HuH-7.5 (cell line): ENCODE results near the gene PCDH1.
"Not testable (repeated sequence)": the region's sequence is repeated elsewhere in the genome, so short reads cannot be mapped to it uniquely, and the experiment has no call there.

ENCODE experiments used
- DNase-seq: peaks from one replicate; pipeline ENCODE4 v3.0.0; 2011; ENCODE audit warnings: low spot score

The PCDH1 gene

DNA sequence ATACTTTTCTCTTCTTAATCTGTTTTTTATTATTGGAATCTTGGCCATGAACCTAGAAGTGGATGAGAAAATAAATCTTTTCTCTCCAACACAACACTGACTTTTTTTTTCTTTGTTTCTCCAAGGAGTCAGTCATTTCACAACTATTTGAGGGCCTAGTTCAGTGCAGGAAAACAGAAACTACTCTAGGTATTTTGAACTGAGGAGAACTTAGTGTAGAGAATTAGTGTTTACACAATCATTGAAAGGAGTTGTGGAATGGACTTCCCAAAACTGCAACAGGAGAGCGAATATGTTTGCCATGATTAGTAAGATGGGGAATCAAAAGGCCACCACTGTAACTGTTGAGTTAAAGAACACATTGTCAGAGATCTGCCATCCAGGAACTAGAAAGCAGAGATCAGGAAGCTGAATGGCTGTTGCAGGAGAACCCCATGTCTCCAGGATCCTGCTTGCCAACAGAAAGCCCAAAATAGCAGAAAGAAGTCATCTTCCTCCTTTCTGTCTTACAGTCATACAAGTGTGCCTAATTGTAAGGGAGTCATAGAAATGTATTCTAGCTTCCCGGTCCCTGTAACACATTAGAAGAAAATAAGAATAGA lies 20.3 kb upstream of the PCDH1 start:
- DNase-seq, result no peak

DNA sequence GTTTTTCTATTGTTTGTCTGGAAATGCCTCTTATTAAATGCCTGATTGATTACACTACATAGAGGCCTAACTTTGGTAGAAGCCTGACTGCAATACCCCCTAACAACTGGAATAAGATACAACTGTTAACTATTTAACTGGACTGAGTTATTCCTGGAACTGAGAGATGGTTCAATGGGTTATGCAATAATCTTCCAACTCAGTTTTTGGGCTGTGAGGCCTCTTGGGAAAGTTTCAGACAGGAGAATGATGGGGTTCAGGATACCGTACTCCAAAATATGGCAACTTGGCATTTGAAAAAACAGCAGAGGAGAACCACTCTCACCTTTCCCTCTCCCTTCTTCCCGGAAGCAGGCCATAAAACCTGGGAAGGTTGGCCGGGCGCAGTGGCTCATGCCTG lies 19.2 kb upstream of the PCDH1 start:
- no peak for DNase-seq

- not testable (repeated sequence) for DNase-seq
These were observed 12.2 kb upstream of the PCDH1 start for GRCh38 chr5:141890429-141890828.

DNA sequence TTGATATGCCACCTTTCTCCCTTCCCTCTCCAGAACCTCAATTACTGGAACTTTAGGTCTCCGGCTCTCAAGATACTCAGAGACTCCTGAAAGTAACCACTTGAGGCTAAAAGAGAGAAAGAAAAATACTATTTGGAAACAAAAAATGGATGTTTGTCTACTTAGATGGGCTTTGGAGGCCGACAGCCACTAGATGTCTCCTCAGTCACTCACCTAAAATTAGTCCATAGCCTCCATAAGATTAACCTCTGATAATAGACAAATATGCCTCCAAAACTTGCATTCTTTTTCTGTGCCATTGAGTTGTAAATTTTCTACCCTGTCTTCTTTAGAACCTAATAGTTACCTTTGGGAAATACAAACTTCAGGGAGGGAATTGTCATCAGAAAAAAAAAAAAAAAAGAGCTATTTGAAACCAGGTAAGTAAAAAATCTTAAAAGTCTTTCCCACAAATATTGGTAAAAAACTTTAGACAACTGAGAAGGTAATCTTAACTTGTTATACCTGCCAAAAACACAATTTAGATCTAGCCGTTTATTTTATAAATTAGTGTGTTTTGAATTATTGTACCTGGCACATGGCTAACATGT lies 11.2 kb upstream of the PCDH1 start:
- no peak for DNase-seq

GRCh38 chr5:141883892-141884318 lies 5.7 kb upstream of the PCDH1 start:
- no peak for DNase-seq

DNA sequence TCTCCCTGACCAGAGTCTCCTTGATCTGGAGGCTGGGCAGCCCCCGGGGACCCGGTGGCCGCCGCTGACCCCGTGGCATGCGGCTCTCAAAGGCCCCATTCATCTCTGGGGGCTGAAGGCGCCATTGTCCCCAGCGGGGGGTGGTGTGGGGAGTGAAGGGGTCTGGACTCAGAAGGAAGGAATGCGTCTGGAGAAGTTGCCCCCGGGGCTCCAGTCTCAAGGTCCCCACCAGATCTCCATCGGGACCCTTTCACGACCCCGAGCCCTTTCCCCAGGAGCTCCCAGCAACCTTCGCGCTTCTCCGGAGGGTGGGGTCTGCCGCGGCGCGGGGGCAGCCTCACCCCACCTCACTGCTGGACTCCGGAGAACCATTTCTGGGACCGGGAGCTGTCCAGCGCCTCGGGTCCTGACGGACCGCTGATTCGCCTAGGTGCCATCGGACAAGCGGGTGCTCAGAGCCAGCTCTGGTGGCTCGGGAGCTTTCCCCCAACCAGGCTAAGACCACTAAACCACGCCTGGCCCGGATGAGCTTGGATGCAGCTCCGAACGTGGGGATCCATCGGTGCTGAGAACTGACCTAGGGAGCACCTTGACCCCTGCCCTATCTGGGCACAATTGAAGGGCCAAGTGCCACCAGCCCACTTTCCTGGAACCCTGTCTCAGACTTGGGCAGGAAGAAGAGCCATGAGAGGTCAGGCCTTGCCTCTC lies 5.1 kb upstream of the PCDH1 start:
- DNase-seq, result no peak

DNA sequence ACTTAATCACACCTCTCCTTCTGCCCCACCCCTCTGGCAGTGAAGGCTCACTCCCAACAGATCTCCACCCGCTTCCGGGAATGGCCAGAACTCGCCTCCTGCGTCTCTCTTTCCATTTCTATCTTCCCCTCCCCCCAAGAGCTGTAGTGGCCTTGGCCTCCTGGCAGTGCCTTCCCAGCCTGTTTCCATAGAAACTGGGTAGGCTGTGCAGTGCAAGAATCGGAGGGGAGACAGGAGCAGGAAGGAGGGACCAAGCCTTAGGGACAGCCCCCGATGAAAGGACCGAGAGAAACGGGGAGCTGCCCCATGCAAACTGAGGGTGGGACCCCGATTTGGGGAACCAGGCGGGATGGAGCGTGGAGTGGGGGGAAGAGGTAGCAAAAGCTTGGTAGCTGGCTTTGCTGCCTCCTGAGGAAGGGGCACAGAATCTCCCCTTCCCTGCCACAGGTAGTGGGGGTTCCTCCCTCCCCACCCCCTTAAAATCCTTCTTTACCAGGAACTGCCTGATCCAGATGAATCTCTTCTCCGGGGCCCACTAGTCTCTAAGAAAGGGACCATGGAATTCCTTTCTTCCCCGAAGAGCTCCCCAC lies 4.5 kb upstream of the PCDH1 start:
- DNase-seq, result no peak

- no peak for DNase-seq
These were observed 3.7 kb upstream of the PCDH1 start for GRCh38 chr5:141881886-141882285.

- DNase-seq, result no peak
These were observed 3.0 kb upstream of the PCDH1 start for GRCh38 chr5:141880961-141881801.

DNA sequence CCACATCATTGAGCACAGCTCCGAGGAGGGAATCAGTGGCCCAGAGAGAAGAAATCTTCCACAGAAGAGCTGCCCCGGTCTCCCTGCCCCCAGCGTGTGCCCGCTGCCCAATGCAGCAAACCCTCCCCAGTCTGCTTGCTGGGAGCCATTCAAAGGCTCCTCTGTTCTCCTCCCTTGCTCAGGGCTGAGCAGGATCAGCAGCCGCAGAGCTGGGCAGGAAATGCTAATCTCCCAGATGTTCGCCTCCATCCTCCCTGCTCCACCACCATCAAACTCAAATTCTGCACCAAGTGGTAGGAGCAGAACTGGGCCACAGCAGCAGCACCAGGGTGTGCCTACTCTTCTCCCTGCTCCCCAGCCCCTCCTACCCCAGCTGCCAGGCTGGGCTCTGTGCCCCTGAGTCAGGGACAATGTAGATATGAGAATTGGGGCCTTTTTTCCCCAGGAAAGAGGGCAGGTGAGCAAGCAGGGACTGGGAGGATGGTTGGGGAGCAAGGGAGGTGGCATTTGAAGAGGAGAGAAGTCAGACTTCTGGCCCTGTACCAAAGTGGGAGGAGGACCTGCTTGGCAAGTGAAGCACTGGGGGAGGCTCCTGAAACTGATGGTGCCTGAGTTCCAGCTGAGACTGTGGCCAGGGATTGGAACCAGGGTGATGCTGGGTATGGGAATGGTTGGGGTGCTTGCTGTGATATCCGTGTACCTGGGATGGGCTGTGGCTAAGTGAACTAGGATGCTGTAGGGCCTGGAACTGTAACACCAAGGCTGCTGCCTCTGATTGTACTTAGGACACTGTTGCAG lies 1.9 kb upstream of the PCDH1 start:
- DNase-seq, result no peak

GRCh38 chr5:141879426-141879759 lies 1.2 kb upstream of the PCDH1 start:
- DNase-seq, result no peak

DNA sequence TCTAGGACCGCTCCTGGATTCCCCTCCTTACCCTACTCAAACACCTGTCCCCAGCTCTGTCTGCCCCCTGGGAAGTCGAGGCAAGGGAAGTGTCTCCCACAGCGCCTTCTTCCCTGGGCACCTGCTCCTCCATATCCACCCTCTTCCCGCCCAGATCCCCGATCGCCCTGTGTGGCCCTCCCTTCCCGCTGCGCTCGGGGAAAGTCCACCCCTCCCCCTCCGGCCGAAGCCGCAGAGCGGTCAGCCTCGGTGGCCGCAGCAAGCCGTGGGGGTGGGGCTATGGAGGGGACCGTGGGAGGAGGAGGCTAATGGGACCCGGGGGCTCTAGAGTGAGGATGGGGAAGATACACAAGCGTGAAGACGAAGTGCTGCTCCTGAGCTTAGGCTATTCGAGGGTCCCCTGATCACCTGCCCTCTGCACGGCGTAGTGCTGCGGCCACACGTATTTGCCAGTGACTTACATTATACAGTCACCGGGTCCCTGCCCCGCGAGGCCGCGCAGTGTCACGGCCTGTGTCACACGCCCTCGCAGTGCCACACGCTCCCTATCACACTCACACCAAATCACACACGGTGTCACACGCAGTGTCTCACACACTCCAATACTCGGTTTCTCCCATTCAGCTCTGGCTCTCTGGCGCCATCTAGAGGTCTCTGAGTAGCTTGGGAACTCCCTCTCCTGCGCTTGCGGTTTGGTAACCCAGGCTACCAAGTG lies 658 bp upstream of the PCDH1 start:
- peak; percentile 77 for DNase-seq

DNA sequence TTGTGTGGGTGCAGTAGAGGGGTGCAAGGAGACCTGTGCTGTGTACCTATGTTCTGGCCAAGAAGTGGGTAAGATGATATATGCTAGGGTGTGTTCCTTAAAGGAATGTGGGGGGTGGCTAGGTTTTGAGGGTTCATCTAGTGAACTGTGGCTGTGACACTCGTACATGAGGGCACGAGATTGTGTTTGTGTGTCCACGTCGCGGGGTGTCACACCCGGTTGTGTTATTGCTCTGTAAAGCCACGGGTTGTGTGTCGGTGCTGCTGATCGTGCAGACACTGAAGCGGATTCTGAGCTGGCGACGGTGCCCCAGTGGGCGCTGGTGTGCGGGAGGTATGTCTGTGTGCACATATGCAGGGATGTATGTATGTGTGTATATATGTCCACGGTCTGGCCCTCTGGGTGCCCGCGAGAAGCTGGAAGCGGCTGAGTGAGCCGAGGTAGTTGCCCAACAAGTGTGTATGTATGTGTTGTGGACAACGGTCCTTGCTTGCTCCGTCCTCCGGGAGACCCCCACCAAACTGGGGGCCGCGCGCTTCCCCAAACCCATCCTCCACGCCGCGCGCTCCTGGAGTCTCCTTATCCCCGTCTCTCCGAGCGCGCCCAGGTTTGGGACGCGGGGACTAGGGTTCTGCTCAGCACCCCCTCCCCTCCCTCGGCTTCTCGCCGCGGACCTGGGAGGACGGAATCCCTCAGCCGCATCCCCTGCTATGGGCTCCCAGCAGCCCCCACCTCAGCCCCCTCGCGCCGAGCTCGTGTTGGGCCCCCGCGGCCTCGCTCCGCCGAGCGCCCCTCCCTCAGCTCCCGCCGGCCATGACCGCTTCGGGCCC lies 639 bp downstream of the PCDH1 start:
- no peak for DNase-seq

DNA sequence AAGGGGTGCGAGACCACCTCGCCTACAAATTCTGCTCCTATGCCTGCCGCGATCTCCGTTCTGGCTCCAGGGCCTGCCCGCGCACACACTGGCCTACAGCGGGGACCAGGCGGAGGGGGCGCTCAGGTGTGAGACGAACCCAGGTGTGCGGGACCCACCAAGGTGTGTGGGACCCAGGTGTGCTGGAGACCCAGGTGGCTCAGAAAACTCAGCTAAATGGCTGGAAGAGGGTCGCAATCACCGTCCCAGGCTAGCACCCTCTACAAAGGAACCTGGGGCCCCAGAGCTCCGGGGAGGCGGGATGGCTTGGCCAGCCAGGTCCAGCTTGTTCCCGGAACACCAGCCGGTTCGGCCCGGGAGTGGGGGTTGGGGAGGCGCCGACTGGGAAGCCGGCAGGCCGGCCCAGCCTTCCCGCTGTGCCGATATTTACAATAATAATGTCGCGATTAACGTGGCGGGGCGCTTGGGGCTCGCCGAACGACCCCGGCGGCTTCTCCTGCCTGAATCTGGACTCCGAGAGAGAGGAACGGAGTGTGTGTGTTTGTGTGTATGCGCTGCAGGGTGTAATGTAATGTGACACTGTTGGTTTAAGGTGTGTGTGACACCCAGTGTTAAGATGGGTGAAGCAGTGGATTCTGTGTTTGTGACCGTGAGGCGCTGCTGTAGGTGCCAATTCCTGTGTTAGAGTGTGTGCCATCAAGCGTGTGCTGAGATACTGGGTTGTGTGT lies 1.4 kb downstream of the PCDH1 start:
- DNase-seq, result no peak

- no peak for DNase-seq
These were observed 2.2 kb downstream of the PCDH1 start for GRCh38 chr5:141875795-141876627.

DNA sequence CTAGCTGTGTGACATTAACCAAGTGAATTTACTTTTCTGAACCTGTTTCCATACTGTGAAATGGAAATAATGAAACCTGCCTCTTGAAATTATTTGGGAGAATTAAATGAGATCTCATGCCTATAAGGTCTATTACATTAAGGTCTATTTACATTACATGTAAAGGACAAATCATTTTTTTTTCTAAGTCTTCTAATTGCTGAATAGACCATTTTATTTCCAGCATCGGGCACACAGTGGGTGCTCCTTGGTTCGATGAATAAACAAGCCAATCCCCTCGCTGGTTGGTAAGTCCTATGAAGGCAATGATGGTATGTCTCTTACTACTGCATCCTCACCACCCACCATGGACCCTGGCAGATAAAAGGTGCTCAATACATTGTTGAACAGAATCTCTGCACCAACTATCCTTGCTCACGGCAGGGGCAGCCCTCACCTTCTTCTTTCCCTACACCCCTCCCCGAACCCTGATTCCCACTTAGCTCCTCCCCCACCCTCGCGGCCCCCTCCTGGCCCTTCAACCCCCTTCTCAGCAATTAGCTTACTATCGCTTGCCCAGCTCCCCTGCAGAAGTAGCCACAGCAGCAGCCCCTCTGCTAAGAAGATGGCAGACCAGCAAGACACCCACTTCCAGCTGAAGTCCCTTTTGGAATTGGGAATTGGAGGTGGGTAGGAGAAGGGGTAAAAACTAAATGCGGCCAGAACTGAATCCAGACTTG lies 3.0 kb downstream of the PCDH1 start:
- DNase-seq, result no peak

DNA sequence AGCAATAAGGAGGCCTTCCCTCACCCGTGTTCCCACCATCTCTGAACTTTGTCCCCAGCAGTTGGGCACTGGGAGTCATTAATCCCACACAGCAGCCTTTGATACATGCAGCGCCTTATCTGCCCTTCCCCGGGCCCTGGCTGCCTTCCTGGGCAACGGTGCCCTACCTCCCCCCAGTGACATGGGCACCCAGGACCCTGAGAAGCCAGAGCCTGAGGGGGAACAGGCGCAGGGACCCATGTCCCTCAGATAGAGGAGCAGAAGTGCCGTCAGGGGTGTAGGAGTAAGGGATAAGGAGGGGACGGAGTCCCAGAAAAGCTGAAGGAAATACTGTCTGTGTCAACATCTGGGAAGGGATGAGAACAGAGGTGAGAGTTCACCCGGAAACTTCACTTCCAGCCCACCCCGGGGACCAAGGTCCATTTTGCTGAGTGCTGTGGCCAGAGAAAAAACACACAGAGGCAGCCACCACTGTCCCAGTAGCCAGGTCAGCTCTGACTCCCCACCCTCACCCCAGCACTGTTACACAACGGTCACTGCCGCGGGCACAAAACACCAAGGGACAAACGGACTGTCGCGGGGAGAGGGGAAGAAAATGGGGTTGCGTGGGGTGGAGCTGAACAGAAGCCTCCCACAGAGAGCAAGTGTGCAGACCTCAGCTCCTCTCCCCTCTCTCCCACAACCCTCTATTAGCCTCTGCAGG lies 3.8 kb downstream of the PCDH1 start:
- no peak for DNase-seq
